Lung (tissue), 12 donors: Measurements from ENCODE around the gene ADGRD1. TPM values are rescaled to one million over a fixed set of nuclear protein-coding genes. Genes with fewer than 3 reads are reported as not detected.

Experiments
- ATAC-seq: fragments of 200-7000 bp; cut with Tn5 transposase; one replicate; pipeline ENCODE4 v1.9.1; 2020; ENCODE audit warnings: moderate number of reproducible peaks; ENCODE audit not compliant: insufficient read depth, low FRiP score
- DNase-seq, 3 donors: peaks; one replicate each; pipeline ENCODE4 v3.0.0-alpha.2; 2013 to 2017
- H3K27ac ChIP-seq, 2 donors: one replicate each; pipeline ENCODE4 v1.5.1; 2013; ENCODE audit warnings: mild to moderate bottlenecking in 2 of 2, moderate library complexity in 2 of 2, control low read depth in 1 of 2, inconsistent platforms in 1 of 2, low read depth in 1 of 2, low read length in 1 of 2
- H3K27me3 ChIP-seq, 3 donors: one replicate each; pipeline ENCODE4 v1.5.1; 2013; ENCODE audit warnings: low read length in 2 of 3; ENCODE audit not compliant: control insufficient read depth in 3 of 3, insufficient read depth in 3 of 3
- H3K36me3 ChIP-seq, 4 donors: one replicate each; pipeline ENCODE4 v1.5.1; 2013; ENCODE audit warnings: low read length in 4 of 4, mild to moderate bottlenecking in 1 of 4, moderate library complexity in 1 of 4; ENCODE audit not compliant: control insufficient read depth in 4 of 4, insufficient read depth in 4 of 4
- H3K4me1 ChIP-seq, 5 donors: one replicate each; pipeline ENCODE4 v1.5.1; 2013; ENCODE audit warnings: low read length in 5 of 5, mild to moderate bottlenecking in 2 of 5, moderate library complexity in 1 of 5; ENCODE audit not compliant: control insufficient read depth in 5 of 5, insufficient read depth in 5 of 5
- H3K4me3 ChIP-seq: one replicate; pipeline ENCODE4 v1.5.1; 2013; ENCODE audit warnings: mild to moderate bottlenecking, control low read depth, moderate library complexity
- H3K9ac ChIP-seq, 2 donors: one replicate each; pipeline ENCODE4 v1.5.1; 2013; ENCODE audit warnings: low read length in 2 of 2, control low read depth in 1 of 2; ENCODE audit not compliant: insufficient read depth in 1 of 2
- H3K9me3 ChIP-seq, 4 donors: one replicate each; pipeline ENCODE4 v1.5.1; 2013; ENCODE audit warnings: low read length in 3 of 4, mild to moderate bottlenecking in 1 of 4, moderate library complexity in 1 of 4; ENCODE audit not compliant: control insufficient read depth in 4 of 4, insufficient read depth in 3 of 4
- WGBS, 2 donors: extraction: QIAGEN DNeasy Blood & Tissue Kit; methylation state at CpG; one replicate each; pipeline ENCODE4 v1.1.7; 2013; 5-methylcytosine and 5-hydroxymethylcytosine counted together
- polyA plus RNA-seq, 2 donors: library from polyadenylated mRNA; stranded (reverse); fragments of 200-250 nt; gene quantifications; one replicate each; pipeline ENCODE4 v1.2.1, GENCODE V29; 2013
- total RNA-seq, 2 donors: library from RNA; depleted of rRNA in 1 of 2; stranded (reverse); fragments of >200 nt in 1 of 2; gene quantifications; one replicate each; pipeline ENCODE4 v1.2.1, GENCODE V29; 2014 to 2021
- TF ChIP-seq, protein P1 (sequence below): IDR thresholded peaks from 2 replicates; pipeline ENCODE4 v1.5.1; 2012; ENCODE audit warnings: mild to moderate bottlenecking; ENCODE audit errors: control extremely low read depth, extremely low read depth
- donor health status: control.
- donor health status: control.
- donor health status: Bipolar disorder and iron deficiency.
- donor health status: healthy.
- donor health status: DM: yes; HTN: yes; CAD: no.

ADGRD1 gene
- total and polyA plus RNA-seq, 4 donors: 23.5 to 85.6 (median 46.7) TPM

DNA sequence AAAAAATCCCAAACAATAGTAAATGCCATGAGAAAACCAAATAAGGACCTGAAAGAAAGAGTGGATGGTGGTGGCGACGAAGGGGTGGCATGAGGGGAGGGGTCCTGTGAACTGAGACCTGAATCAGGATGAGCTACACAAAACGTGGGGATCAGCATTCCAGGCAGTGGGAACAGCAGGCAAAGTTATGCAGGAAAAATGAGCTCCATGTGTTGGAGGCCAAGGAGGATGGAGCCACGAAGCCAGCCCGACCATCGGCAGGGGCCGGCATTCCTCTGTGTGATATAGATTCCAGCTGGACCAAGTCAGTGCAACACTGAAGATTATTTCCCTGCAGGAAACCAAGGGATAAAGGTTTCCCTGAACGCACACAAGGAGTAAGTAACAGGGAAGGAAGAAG is 7.1 kb downstream of the ADGRD1 start:
- DNase-seq: peak in 1 of 3 donors; percentile 37
- Histone ChIP-seq H3K9me3 (peaks cover 0 to 2% (median 0%) of the 10 kb centered on the region in 4 donors), H3K27ac (peak overlapping the region in 1 of 2 donors; percentile 62), H3K9ac (no peak overlapping the region), H3K4me3 (no peak overlapping the region), H3K4me1 (peaks cover 0 to 21% (median 8%) of the 10 kb centered on the region in 5 donors), H3K27me3 (no peaks in the 10 kb centered on the region), H3K36me3 (no peaks in the 10 kb centered on the region)
- WGBS, 2 donors: 88 to 97% methylated on average over 8 of the region's 8 CpGs
- ATAC-seq: no peak
- TF ChIP-seq, protein P1, sequence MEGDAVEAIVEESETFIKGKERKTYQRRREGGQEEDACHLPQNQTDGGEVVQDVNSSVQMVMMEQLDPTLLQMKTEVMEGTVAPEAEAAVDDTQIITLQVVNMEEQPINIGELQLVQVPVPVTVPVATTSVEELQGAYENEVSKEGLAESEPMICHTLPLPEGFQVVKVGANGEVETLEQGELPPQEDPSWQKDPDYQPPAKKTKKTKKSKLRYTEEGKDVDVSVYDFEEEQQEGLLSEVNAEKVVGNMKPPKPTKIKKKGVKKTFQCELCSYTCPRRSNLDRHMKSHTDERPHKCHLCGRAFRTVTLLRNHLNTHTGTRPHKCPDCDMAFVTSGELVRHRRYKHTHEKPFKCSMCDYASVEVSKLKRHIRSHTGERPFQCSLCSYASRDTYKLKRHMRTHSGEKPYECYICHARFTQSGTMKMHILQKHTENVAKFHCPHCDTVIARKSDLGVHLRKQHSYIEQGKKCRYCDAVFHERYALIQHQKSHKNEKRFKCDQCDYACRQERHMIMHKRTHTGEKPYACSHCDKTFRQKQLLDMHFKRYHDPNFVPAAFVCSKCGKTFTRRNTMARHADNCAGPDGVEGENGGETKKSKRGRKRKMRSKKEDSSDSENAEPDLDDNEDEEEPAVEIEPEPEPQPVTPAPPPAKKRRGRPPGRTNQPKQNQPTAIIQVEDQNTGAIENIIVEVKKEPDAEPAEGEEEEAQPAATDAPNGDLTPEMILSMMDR: no peak

GRCh38 chr12:130961921-130962451 is 8.3 kb downstream of the ADGRD1 start:
- H3K27me3 ChIP-seq: no peaks in the 10 kb centered on the region
- peak overlapping the region in 1 of 2 donors; percentile 62 for H3K27ac ChIP-seq
- ATAC-seq (no peak), DNase-seq (peak in 2 of 3 donors; percentile 42 to 61)
- TF ChIP-seq, protein P1: no peak
- no peak overlapping the region for H3K9ac ChIP-seq
- H3K4me1 ChIP-seq: peaks cover 0 to 21% (median 5%) of the 10 kb centered on the region in 5 donors
- H3K4me3 ChIP-seq: no peak overlapping the region
- no peaks in the 10 kb centered on the region for H3K36me3 ChIP-seq
- peaks cover 0 to 2% (median 0%) of the 10 kb centered on the region in 4 donors for H3K9me3 ChIP-seq
- 70 to 79% methylated on average over 9 of the region's 9 CpGs for WGBS, 2 donors

- no peak for ATAC-seq
- H3K9ac ChIP-seq: no peak overlapping the region
- H3K27me3 ChIP-seq: no peaks in the 10 kb centered on the region
- H3K4me1 ChIP-seq: peaks cover 0 to 21% (median 0%) of the 10 kb centered on the region in 5 donors
- WGBS, 2 donors: 72 to 86% methylated on average over 6 of the region's 6 CpGs
- no peak for DNase-seq
- TF ChIP-seq, protein P1: no peak
- no peaks in the 10 kb centered on the region for H3K9me3 ChIP-seq
- H3K4me3 ChIP-seq: no peak overlapping the region
- peaks cover 0 to 3% (median 0%) of the 10 kb centered on the region in 4 donors for H3K36me3 ChIP-seq
- no peak overlapping the region for H3K27ac ChIP-seq
These were observed 11.5 kb downstream of the ADGRD1 start for GRCh38 chr12:130965214-130965613.

- ATAC-seq: no peak
- H3K27ac ChIP-seq: no peak overlapping the region
These were observed 12.0 kb downstream of the ADGRD1 start for GRCh38 chr12:130965668-130966067.

More at GRCh38 chr12:130965668-130966067, 12.0 kb downstream of the ADGRD1 start:
- Histone ChIP-seq H3K9me3 (no peaks in the 10 kb centered on the region), H3K4me1 (peaks cover 0 to 19% (median 0%) of the 10 kb centered on the region in 5 donors), H3K9ac (no peak overlapping the region), H3K36me3 (peaks cover 0 to 4% (median 0%) of the 10 kb centered on the region in 4 donors), H3K27me3 (no peaks in the 10 kb centered on the region), H3K4me3 (no peak overlapping the region)
- TF ChIP-seq, protein P1: no peak
- 23 to 42% methylated on average over 2 of the region's 2 CpGs for WGBS, 2 donors
- DNase-seq: no peak
